ENCODE data around the gene EEF2K. TPM values are rescaled to one million over a fixed set of nuclear protein-coding genes. Genes with fewer than 3 reads are reported as not detected.

The EEF2K gene
- total RNA-seq, 2 donors from 2014 or later: 23.6 to 25.1 TPM

DNA sequence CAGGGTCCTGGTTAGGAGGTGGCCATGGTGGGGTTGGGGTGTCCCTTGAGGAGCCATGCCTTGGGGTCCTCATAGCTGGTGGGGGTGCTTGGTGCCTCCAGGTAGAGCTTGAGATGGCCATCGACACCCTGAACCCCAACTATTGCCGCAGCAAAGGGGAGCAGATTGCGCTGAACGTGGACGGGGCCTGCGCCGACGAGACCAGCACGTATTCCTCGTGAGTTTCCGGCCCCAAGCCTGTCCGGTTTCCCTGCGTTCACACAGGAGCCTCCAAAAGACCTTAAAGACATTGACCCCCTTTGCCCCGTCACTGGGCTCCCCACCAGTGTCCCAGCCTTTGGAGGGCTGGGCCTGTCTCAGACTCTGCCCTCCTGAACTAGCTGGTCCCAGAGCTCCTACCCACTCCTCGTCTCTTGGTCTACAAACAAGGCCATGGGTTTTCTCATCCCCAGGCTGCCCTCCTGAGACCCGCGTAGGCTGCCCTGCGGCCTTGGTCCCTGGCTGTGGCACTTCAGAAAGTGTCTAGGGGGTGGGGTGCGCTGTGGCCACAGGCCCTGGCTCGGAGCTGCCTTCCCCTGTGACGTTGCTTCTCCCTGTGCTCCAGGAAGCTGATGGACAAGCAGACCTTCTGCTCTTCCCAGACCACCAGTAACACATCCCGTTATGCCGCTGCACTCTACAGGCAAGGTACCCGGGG is 102.9 kb downstream of the EEF2K start:
- ATAC-seq: no peak
- no peak for DNase-seq
- H3K4me3 ChIP-seq: no peak overlapping the region
- no peaks in the 10 kb centered on the region for H3K4me1 ChIP-seq
- no peak for TF ChIP-seq POLR2A (IDR thresholded peaks at IDR 0.05)
- TF ChIP-seq, protein P1, sequence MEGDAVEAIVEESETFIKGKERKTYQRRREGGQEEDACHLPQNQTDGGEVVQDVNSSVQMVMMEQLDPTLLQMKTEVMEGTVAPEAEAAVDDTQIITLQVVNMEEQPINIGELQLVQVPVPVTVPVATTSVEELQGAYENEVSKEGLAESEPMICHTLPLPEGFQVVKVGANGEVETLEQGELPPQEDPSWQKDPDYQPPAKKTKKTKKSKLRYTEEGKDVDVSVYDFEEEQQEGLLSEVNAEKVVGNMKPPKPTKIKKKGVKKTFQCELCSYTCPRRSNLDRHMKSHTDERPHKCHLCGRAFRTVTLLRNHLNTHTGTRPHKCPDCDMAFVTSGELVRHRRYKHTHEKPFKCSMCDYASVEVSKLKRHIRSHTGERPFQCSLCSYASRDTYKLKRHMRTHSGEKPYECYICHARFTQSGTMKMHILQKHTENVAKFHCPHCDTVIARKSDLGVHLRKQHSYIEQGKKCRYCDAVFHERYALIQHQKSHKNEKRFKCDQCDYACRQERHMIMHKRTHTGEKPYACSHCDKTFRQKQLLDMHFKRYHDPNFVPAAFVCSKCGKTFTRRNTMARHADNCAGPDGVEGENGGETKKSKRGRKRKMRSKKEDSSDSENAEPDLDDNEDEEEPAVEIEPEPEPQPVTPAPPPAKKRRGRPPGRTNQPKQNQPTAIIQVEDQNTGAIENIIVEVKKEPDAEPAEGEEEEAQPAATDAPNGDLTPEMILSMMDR (IDR thresholded peaks at IDR 0.05): no peak
- no peaks in the 10 kb centered on the region for H3K9me3 ChIP-seq
- no peak overlapping the region for H3K27ac ChIP-seq
- peaks cover 0 to 31% of the 10 kb centered on the region in 2 donors for H3K36me3 ChIP-seq (replicated peaks in 1 of 2; ENCODE audit: insufficient read depth in 1 of 2, low read depth in 2 of 2)
- no peaks in the 10 kb centered on the region for H3K27me3 ChIP-seq
- WGBS, 2 donors: 94% methylated on average over 7 to 24 of the region's 24 CpGs
- intact Hi-C loops (cut with DNase I): loop anchor here (10.0 kb wide), 2 partner anchors 104 to 304 kb away; partner anchors contain the start of genes EEF2K, MOSMO and PDZD9

DNA sequence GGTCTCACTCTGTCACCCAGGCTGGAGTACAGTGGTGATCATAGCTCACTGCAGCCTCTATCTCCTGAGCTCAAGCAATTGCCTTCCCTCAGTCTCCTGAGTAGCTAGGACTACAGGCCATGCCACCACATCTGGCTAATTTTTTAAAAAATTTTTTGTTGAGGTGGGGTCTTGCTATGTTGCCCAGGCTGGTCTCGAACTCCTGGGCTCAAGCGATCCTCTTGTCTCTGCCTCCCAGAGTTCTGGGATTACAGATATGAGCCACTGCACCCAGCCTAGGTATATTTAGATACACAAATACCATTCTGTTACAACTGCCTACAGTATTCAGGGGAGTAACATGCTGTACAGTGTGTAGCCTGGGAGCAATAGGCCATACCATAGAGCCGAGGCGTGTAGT is 105.4 kb downstream of the EEF2K start:
- Histone ChIP-seq H3K27ac (no peak overlapping the region), H3K36me3 (replicated peaks in 1 of 2; ENCODE audit: insufficient read depth in 1 of 2, low read depth in 2 of 2) (peaks cover 0 to 40% of the 10 kb centered on the region in 2 donors), H3K4me3 (no peak overlapping the region), H3K9me3 (no peaks in the 10 kb centered on the region), H3K27me3 (no peaks in the 10 kb centered on the region), H3K4me1 (no peaks in the 10 kb centered on the region)
- intact Hi-C loops (cut with DNase I): no loop called here
- DNase-seq: no peak
- TF ChIP-seq, protein P1 (IDR thresholded peaks at IDR 0.05): no peak
- TF ChIP-seq POLR2A (IDR thresholded peaks at IDR 0.05): no peak
- WGBS, 2 donors: 94 to 96% methylated on average over 4 of the region's 4 CpGs
- no peak for ATAC-seq

DNA sequence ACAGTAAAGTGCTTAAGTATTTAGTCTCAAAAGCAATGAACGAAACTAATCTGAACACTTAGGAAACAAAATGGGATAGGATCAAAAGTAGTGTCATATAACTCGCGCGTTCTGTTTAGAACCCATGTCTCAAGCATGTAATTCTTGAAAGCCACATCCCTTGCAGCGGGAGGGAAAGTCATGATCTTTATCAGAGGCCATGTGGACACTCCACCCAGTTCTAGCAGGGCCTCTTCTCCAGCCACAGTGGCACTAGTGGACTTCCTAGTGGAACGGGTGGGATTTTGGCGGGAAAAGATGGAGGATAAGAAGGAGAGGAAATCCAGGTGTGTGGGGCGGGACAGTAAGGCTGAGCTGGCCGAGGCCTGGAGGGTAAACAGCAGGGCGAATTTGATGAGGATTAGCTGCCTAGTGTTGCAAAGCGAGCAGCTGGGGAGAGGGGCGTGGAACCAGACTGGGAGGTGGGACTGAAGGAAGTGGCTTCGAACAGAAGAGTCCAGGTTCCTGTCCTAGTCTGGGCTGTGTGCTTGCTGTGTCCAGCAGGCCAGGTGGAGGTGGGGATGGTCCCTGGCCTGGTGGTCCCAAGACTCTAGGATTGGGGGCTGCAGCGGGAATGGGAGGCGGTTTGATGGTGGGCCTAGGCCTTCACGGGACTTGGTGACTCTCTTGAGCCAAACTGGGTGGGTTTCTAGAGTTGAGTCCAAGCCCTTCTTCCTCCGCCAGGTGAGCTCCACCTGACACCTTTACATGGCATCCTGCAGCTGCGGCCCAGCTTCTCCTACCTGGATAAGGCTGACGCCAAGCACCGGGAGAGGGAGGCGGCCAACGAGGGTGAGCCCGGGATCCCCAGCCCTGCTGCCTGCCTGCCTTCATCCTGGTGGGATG is 107.1 kb downstream of the EEF2K start:
- intact Hi-C loops (cut with DNase I): no loop called here
- Histone ChIP-seq H3K4me1 (no peaks in the 10 kb centered on the region), H3K9me3 (no peaks in the 10 kb centered on the region), H3K27me3 (no peaks in the 10 kb centered on the region), H3K4me3 (no peak overlapping the region), H3K36me3 (replicated peaks in 1 of 2; ENCODE audit: insufficient read depth in 1 of 2, low read depth in 2 of 2) (peaks cover 5 to 40% of the 10 kb centered on the region in 2 donors), H3K27ac (no peak overlapping the region)
- WGBS, 2 donors: 89 to 90% methylated on average over 23 of the region's 23 CpGs
- TF ChIP-seq, protein P1 (IDR thresholded peaks at IDR 0.05): no peak
- TF ChIP-seq POLR2A (IDR thresholded peaks at IDR 0.05): no peak
- ATAC-seq: no peak
- no peak for DNase-seq

DNA sequence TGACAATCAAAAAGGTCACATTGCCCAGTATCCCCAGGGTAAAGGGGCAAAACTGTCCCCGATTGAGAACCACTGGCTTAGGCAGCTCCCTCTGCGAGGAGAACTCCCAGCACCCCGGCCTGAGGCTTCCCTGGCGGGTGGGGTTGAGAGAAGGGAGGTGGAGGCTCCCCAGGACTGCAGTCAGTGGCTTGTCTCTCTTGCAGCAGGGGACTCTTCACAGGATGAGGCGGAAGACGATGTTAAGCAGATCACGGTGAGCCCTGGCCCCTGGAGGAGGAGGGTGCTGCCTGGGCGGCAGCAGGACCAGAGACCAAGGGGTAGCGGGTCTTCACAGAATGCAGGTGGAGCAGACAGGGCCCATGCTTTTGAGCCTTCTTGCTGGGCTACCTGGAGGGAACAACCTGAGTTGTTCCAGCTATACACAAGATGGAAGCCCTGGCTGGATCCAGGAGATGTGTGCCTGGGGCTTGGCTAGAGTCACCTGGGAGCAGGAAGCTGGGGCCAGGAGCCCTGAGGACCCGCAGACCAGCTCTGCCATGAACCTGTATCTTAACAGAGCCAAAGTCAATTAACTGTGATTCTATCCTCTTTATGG is 107.9 kb downstream of the EEF2K start:
- DNase-seq: peak in 1 of 4 donors; percentile 8
- 96 to 97% methylated on average over 8 to 9 of the region's 10 CpGs for WGBS, 2 donors
- no peaks in the 10 kb centered on the region for H3K4me1 ChIP-seq
- no peak overlapping the region for H3K27ac ChIP-seq
- no peak for ATAC-seq
- no peak overlapping the region for H3K4me3 ChIP-seq
- TF ChIP-seq, protein P1 (IDR thresholded peaks at IDR 0.05): no peak
- TF ChIP-seq POLR2A (IDR thresholded peaks at IDR 0.05): no peak
- H3K9me3 ChIP-seq: no peaks in the 10 kb centered on the region
- H3K36me3 ChIP-seq (replicated peaks in 1 of 2; ENCODE audit: insufficient read depth in 1 of 2, low read depth in 2 of 2): peaks cover 5 to 38% of the 10 kb centered on the region in 2 donors
- intact Hi-C loops (cut with DNase I): no loop called here
- no peaks in the 10 kb centered on the region for H3K27me3 ChIP-seq

Data from body of pancreas (tissue), 4 donors.